Gastrocnemius medialis (tissue), 4 donors: ENCODE data around the gene FHOD1. TPM values are rescaled to one million over a fixed set of nuclear protein-coding genes. Genes with fewer than 3 reads are reported as not detected.
A peak's percentile ranks its signal among the peaks of the same experiment; 100 is the strongest.

ENCODE experiments used
- ATAC-seq, 2 donors: fragments of 150-250 bp; one replicate each; pipeline ENCODE4 v1.9.1; 2016
- DNase-seq, 2 donors: peaks; one replicate each; pipeline ENCODE4 v3.0.0-alpha.2; 2019
- H3K27ac ChIP-seq, 4 donors: fragments of 200-600 bp; sonication (generic); 1 replicate in 1 of 4; 2 replicates in 3 of 4; pipeline ENCODE4 v1.5.1; 2016 to 2018; ENCODE audit warnings: mild to moderate bottlenecking in 2 of 4, moderate library complexity in 1 of 4
- H3K27me3 ChIP-seq, 3 donors: fragments of 200-600 bp; sonication (generic) in 2 of 3; 1 replicate in 1 of 3; 2 replicates in 2 of 3; pipeline versions ENCODE4 v1.5.1 to v1.6.0; 2016 to 2019; ENCODE audit warnings: mild to moderate bottlenecking in 1 of 3, moderate library complexity in 1 of 3
- H3K36me3 ChIP-seq, 2 donors: fragments of 200-600 bp; sonication (generic) in 1 of 2; one replicate each; pipeline ENCODE4 v1.5.1; 2017 to 2018
- H3K4me1 ChIP-seq, 2 donors: fragments of 200-600 bp; sonication (generic) in 1 of 2; one replicate each; pipeline ENCODE4 v1.5.1; 2016 to 2017; ENCODE audit warnings: mild to moderate bottlenecking in 2 of 2
- H3K4me3 ChIP-seq, 4 donors: fragments of 200-600 bp; sonication (generic) in 3 of 4; 1 replicate in 1 of 4; 2 replicates in 3 of 4; pipeline ENCODE4 v1.5.1; 2016 to 2019; ENCODE audit warnings: mild to moderate bottlenecking in 2 of 4
- H3K9me3 ChIP-seq, 3 donors: fragments of 200-600 bp; sonication (generic) in 2 of 3; 1 replicate in 1 of 3; 2 replicates in 2 of 3; pipeline ENCODE4 v1.5.1; 2016 to 2019
- POLR2A ChIP-seq, 2 donors: fragments of 450-650 bp; IDR thresholded peaks; one replicate each; pipeline ENCODE4 v1.6.1; 2017; ENCODE audit warnings: antibody characterized with exemption in 2 of 2, mild to moderate bottlenecking in 2 of 2, moderate library complexity in 2 of 2
- in situ Hi-C, 4 donors: fragments of 200-750 bp; cut with MboI; loops; one replicate each; pipeline versions ENCODE4 v1.15.0 to v1.8.0; 2017; ENCODE audit warnings: low sequenced_read_pairs in 4 of 4
- intact Hi-C: fragments of 100-400 bp; cut with DNase I; formaldehyde crosslinking; loops from one replicate; pipeline ENCODE4 v1.15.1; 2023; ENCODE audit warnings: low total_unique reads
- total RNA-seq, 4 donors: library from RNA; depleted of rRNA; stranded (reverse); fragments of >200 nt; gene quantifications; one replicate each; pipeline versions ENCODE4 v1.1.0 to v1.2.3, GENCODE V29; 2016
- TF ChIP-seq, protein P1 (sequence below), 5 experiments: fragments of 450-650 bp in 3 of 5; fragments of 200-600 bp in 2 of 5; sonication (generic) in 2 of 5; IDR thresholded peaks in 4 of 5; conservative IDR thresholded peaks in 1 of 5; 1 replicate in 4 of 5; 2 replicates in 1 of 5; pipeline ENCODE4 v1.5.1; 2016 to 2019; ENCODE audit warnings: antibody characterized with exemption in 5 of 5, mild to moderate bottlenecking in 3 of 5, moderate library complexity in 3 of 5

The FHOD1 gene
- total RNA-seq, 4 donors from 2014 or later: 26.3 to 65.3 (median 52.4) TPM

DNA sequence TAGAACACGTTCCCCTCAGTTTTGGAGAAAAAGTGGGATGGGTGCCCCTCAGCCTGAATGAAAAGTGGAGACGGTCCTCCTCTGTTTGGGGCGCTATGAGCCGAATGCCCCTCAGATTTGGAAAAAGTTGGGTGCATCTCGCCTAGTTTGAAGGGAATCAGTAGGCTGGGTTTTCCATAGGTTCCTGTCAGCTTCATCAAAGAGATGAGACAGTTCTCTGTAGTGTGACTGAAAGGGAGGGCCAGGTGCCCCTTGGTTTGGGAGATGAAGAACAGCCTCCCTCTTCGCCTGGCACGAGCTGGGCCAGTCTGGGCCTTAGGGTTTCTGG lies 756 bp upstream of the FHOD1 start:
- TF ChIP-seq, protein P1, sequence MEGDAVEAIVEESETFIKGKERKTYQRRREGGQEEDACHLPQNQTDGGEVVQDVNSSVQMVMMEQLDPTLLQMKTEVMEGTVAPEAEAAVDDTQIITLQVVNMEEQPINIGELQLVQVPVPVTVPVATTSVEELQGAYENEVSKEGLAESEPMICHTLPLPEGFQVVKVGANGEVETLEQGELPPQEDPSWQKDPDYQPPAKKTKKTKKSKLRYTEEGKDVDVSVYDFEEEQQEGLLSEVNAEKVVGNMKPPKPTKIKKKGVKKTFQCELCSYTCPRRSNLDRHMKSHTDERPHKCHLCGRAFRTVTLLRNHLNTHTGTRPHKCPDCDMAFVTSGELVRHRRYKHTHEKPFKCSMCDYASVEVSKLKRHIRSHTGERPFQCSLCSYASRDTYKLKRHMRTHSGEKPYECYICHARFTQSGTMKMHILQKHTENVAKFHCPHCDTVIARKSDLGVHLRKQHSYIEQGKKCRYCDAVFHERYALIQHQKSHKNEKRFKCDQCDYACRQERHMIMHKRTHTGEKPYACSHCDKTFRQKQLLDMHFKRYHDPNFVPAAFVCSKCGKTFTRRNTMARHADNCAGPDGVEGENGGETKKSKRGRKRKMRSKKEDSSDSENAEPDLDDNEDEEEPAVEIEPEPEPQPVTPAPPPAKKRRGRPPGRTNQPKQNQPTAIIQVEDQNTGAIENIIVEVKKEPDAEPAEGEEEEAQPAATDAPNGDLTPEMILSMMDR (IDR thresholded peaks at IDR 0.05 in 4 of 5, conservative IDR thresholded peaks at IDR 0.05 in 1 of 5): no peak
- no peak for TF ChIP-seq POLR2A (IDR thresholded peaks at IDR 0.05)
- intact Hi-C loops: loop anchor here (5.0 kb wide), 3 partner anchors 86 to 824 kb away; partner anchors contain the start of gene HSF4
- H3K27me3 ChIP-seq: no peaks in the 10 kb centered on the region
- peak overlapping the region; percentile 68 to 93 (median 88) for H3K4me3 ChIP-seq
- no peaks in the 10 kb centered on the region for H3K36me3 ChIP-seq
- in situ Hi-C loops: no loop called here
- H3K27ac ChIP-seq: peak overlapping the region; percentile 94 to 99 (median 98)
- no peaks in the 10 kb centered on the region for H3K9me3 ChIP-seq
- DNase-seq: no peak
- ATAC-seq: no peak
- H3K4me1 ChIP-seq: peaks cover 50% of the 10 kb centered on the region in 2 donors

DNA sequence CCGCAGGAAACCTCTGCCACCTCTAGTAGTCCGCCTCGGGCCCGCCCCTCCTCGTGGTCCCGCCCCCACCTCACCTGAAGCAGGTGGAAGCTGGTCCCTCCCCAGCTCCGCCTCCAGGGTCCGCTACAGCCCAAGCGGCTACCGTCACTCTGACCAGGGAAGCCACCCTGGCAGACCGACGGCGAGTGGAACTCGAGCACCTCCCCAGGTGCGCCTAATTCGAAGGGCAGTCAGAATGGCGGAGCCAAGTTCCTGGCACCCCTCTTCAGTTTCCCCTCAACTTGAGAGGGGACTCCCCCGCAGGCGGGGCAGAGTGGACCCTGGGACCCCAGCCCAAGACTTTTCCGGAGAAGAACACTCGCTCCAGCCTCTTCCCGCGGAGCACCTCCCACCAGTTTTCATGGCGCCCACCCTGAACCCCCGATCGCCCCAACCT lies 507 bp downstream of the FHOD1 start:
- peak overlapping the region; percentile 84 to 93 (median 90) for H3K4me3 ChIP-seq
- no peaks in the 10 kb centered on the region for H3K9me3 ChIP-seq
- intact Hi-C loops: loop anchor here (1.0 to 5.0 kb wide), 4 partner anchors 19 to 826 kb away; partner anchors contain the start of genes HSF4 and TMEM208
- in situ Hi-C loops: no loop called here
- peak overlapping the region; percentile 94 to 99 (median 98) for H3K27ac ChIP-seq
- H3K36me3 ChIP-seq: no peaks in the 10 kb centered on the region
- no peaks in the 10 kb centered on the region for H3K27me3 ChIP-seq
- no peak for TF ChIP-seq POLR2A (IDR thresholded peaks at IDR 0.05)
- TF ChIP-seq, protein P1 (IDR thresholded peaks at IDR 0.05 in 4 of 5, conservative IDR thresholded peaks at IDR 0.05 in 1 of 5): peak in 2 of 5 experiments; percentile 10 to 25
- H3K4me1 ChIP-seq: peaks cover 60 to 62% of the 10 kb centered on the region in 2 donors
- DNase-seq: peak in 1 of 2 donors; percentile 76
- ATAC-seq: peak; percentile 16 to 22

DNA sequence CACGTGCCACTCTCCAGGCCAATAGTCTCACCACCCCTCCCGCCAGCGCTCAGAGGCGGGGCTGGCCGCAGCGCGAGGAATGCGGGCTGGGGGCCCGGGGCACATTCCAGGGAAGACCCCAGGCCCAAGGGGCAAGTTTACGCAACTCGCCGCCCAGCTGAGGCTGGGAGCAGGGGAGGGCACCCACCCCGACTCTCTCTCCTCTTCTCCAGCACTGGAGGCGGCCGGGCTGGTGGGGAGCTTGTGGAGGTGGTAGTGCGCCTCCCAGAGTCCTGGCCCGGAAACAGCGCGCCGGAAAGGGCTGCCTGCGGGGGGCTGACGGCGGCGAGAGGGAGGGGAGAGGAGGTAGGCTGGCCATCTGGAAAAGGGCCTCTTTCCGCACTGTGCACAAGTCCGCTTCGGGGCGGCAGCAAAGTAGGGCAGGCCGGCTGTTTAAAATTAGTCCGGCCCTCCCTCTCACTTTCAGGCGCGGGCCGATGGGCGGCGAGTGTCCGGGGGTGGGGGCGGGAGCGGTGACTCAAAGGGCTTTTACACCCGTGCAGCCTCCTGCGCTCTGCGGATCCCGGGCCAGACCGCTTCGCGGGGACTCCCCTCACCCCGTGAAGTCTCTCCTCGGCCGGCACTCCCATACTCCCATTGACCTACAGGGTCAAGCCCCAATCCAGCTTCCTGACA lies 1.1 kb downstream of the FHOD1 start:
- Histone ChIP-seq H3K9me3 (no peaks in the 10 kb centered on the region), H3K27me3 (no peaks in the 10 kb centered on the region), H3K4me1 (peaks cover 65 to 68% of the 10 kb centered on the region in 2 donors), H3K27ac (peak overlapping the region; percentile 94 to 99 (median 98)), H3K4me3 (peak overlapping the region; percentile 84 to 93 (median 90)), H3K36me3 (no peaks in the 10 kb centered on the region)
- in situ Hi-C loops: no loop called here
- intact Hi-C loops: loop anchor here (1.0 to 5.0 kb wide), 4 partner anchors 19 to 826 kb away; partner anchors contain the start of genes HSF4 and TMEM208
- peak; percentile 11 to 22 for ATAC-seq
- TF ChIP-seq POLR2A (IDR thresholded peaks at IDR 0.05): peak; percentile 37 to 44
- TF ChIP-seq, protein P1 (IDR thresholded peaks at IDR 0.05 in 4 of 5, conservative IDR thresholded peaks at IDR 0.05 in 1 of 5): peak in 3 of 5 experiments; percentile 23 to 56 (median 26)
- peak; percentile 69 to 85 for DNase-seq

DNA sequence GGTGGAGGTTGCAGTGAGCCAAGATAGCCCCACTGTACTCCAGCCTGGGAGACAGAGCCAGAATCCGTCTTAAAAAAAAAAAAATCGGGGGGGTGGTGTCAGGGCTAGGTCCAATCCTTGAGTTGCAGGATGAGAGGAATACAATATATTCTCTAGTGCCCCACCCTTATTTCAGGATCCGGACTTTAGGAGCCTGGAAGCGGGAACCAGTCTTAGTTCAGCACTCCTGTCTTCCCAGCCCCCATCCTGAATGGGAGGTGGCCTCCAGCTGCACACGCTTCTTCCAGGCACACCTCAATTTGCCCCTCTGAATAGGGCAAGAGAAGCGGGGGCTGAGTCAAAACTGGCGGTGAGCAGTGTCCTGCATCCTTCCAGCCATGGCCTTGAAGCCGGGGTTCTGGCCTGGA lies 1.6 kb downstream of the FHOD1 start:
- in situ Hi-C loops: no loop called here

More for the DNA sequence above, 1.6 kb downstream of the FHOD1 start:
- H3K27me3 ChIP-seq: no peaks in the 10 kb centered on the region
- no peaks in the 10 kb centered on the region for H3K9me3 ChIP-seq
- intact Hi-C loops: loop anchor here (1.0 to 5.0 kb wide), 4 partner anchors 18 to 827 kb away; partner anchors contain the start of genes HSF4 and TMEM208
- peak overlapping the region; percentile 94 to 99 (median 98) for H3K27ac ChIP-seq
- TF ChIP-seq POLR2A (IDR thresholded peaks at IDR 0.05): no peak
- TF ChIP-seq, protein P1 (IDR thresholded peaks at IDR 0.05 in 4 of 5, conservative IDR thresholded peaks at IDR 0.05 in 1 of 5): no peak
- DNase-seq: no peak
- peaks cover 69 to 73% of the 10 kb centered on the region in 2 donors for H3K4me1 ChIP-seq
- peak; percentile 1 to 4 for ATAC-seq
- H3K4me3 ChIP-seq: peak overlapping the region; percentile 84 to 93 (median 90)
- no peaks in the 10 kb centered on the region for H3K36me3 ChIP-seq
